LNCAP (cell line): ENCODE results near the gene HSD17B8.

ENCODE experiments used
- TF ChIP-seq, protein P1 (sequence below): fragments of 450-650 bp; IDR thresholded peaks from 2 replicates; pipeline ENCODE4 v1.5.1; 2017; ENCODE audit warnings: mild to moderate bottlenecking

The HSD17B8 gene

DNA sequence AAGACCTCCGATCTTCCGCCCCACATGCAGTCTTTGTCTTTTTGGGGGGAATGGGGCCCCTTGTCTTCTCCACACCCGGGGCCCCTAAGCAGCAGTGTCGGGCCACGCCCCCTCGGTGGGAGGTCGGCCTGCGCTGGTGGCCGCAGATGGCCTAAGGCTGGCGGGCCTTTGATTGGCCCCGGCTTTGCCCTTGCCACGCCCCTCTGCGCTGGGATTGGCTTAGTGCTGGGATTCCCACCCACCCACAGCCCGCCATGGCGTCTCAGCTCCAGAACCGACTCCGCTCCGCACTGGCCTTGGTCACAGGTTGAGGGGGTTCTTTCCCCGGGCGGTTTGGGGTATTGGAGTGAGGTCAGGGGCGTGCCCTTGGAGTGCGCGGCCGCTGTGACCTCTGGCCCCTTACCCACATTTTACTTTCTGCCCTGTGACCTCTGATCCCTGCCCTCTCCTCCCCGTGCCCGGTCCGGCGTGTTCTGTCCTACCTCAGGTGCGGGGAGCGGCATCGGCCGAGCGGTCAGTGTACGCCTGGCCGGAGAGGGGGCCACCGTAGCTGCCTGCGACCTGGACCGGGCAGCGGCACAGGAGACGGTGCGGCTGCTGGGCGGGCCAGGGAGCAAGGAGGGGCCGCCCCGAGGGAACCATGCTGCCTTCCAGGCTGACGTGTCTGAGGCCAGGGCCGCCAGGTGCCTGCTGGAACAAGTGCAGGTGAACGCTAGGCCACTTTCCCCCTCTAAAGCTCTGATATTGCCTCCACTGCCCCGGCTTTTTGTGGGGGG lies at the start of gene HSD17B8:
HSD17B8 (plus strand) TSS at position 241 of the 776 bp plus-strand sequence; CDS start at position 255, 14 bp downstream.
- TF ChIP-seq, protein P1, sequence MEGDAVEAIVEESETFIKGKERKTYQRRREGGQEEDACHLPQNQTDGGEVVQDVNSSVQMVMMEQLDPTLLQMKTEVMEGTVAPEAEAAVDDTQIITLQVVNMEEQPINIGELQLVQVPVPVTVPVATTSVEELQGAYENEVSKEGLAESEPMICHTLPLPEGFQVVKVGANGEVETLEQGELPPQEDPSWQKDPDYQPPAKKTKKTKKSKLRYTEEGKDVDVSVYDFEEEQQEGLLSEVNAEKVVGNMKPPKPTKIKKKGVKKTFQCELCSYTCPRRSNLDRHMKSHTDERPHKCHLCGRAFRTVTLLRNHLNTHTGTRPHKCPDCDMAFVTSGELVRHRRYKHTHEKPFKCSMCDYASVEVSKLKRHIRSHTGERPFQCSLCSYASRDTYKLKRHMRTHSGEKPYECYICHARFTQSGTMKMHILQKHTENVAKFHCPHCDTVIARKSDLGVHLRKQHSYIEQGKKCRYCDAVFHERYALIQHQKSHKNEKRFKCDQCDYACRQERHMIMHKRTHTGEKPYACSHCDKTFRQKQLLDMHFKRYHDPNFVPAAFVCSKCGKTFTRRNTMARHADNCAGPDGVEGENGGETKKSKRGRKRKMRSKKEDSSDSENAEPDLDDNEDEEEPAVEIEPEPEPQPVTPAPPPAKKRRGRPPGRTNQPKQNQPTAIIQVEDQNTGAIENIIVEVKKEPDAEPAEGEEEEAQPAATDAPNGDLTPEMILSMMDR, result no peak

DNA sequence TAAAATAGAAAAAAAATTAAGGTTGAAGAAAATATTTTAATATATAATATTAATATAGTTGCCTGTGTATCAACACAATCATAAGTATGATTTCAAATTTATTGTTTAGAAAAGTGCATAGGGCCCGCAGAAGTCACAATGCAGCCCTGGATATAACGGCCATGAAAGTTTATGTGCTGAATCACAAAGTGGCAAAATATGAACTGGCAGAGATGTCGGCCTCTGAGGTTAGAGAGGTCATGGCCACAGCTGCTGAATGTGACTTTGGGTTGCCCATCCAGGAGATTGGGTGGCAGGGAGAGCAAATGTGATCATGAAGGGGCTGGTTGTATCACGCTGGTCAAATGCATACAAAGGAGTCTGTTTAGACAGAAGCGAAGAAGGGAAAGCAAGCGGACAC lies 47.9 kb upstream of the HSD17B8 start:
- TF ChIP-seq, protein P1, result no peak

DNA sequence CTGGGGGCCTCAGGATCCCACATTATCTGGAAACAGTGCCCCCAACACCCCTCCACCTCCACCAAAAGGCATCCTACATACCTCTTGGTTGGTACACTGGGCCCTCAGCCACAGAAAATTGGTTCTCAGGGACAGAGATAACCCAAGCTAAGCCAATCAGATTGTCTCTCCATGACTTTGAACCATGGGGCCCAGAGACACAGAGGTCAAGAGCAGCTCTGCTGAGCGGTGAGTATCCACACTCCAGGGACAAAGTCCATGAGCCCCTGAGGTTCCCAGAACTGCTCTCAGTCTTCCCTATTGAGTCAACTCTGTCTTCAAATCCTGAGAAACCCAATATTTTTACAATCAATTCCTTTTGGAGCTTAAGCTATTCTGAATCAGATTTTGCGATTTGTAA lies 47.5 kb upstream of the HSD17B8 start:
- TF ChIP-seq, protein P1, result no peak

DNA sequence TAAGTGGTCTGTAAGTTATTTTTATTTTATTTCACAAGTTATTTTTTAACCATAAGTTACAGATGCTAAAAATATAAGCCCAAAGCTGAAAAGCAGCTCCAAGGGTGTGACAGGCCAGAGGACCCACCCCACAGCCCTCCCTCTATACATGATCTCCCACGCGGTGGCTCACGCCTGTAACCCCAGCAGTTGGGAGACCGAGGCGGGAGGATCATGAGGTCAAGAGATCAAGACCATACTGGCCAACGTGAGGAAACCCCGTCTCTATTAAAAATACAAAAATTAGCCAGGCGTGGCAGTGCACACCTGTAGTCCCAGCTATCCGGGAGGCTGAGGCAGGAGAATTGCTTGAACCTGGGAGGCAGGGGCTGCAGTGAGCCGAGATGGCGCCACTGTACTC lies 44.4 kb upstream of the HSD17B8 start:
- TF ChIP-seq, protein P1, result no peak

GRCh38 chr6:33160728-33161344 lies 43.6 kb upstream of the HSD17B8 start:
- TF ChIP-seq, protein P1, result no peak

DNA sequence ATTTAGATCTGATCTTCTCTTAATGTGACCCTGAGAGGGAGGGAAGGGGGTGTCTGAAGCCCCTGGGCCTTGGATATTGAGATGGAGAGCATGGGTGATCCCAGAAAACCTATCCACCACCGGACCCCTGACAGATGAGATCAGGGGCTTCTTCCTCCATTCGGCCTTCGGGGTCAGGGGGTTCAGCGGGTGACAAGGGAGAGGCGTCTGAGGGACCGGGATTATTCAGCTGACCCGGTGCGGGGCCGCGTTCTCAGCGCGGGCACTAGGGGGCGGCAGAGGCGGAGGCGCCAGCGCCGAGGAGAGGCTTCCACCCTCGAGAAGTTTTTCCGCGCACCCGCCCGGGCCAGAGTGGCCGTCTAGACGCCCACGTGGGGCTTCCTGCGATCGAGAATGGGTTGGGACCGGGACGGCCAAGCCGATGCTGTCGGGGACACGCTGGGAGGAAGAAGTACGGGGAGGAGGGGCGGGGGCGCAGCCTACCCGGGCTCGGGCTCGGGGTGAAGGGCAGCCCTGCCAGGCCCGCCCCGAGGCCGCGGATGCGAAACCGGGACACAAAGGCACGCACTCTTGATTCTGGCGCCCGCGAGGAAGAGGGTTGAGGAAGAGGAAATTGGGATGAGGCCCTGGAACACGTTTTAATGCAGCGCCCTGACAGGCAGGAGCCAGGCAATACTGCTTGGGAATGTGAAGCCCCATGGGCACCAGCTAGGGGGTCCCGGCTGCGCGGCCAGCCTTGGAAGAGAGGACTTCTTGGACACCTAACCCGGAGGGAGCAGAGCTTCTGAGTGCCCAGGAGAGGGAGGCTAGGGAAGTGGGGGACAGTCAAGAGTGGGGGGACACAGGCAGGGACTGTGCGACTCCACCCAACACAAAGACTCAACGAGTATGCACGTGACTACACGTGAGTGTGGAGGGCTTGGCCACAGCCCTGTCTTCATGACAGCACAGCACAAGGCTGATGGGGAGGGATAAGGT lies 42.8 kb upstream of the HSD17B8 start:
- TF ChIP-seq, protein P1, result peak; percentile 90

DNA sequence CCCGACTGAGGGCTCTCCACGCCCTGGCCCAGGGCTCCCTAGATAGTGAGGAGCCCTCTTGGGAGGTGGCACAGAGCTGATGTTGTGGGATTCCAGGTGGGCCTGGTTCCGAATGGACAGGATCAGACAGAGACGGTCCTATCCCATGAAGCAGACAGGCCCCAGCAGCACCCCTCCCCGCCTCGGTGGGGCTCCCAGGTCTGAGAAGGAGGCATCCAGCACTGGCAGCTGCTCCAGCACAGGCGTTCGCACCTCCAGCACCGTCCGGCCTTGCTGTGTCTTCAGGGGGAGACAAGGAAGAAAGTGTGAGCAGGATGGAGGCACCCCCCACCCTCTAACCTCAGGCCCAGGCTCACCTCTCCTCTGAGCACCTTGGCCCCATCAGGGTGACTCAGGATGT lies 40.9 kb upstream of the HSD17B8 start:
- TF ChIP-seq, protein P1, result no peak
